Activated T-cell treated with anti-CD3 and anti-CD28 coated beads, Interleukin-2, amount 50 U/mL, for 1 hour (primary cell): ENCODE data around the gene TDRD12.
"Not testable (repeated sequence)": the region's sequence is repeated elsewhere in the genome, so short reads cannot be mapped to it uniquely, and the experiment has no call there.

Experiments used
- DNase-seq: peaks from one replicate; pipeline ENCODE4 v3.0.0-alpha.2; 2020

TDRD12 gene

GRCh38 chr19:32750441-32751055, 31.0 kb downstream of the TDRD12 start:
- DNase-seq: no peak

- DNase-seq: no peak
These were observed 31.5 kb downstream of the TDRD12 start for GRCh38 chr19:32751066-32751465.

GRCh38 chr19:32757189-32757588, 37.6 kb downstream of the TDRD12 start:
- DNase-seq: no peak

- DNase-seq: not testable (repeated sequence)
These were observed 45.8 kb downstream of the TDRD12 start for GRCh38 chr19:32765365-32765764.

GRCh38 chr19:32767951-32768679, 48.5 kb downstream of the TDRD12 start:
- no peak for DNase-seq

- DNase-seq: no peak
These were observed 52.0 kb downstream of the TDRD12 start for GRCh38 chr19:32771596-32771995.

- DNase-seq: no peak
These were observed 53.6 kb downstream of the TDRD12 start for GRCh38 chr19:32773126-32773525.

GRCh38 chr19:32779082-32779481, 59.5 kb downstream of the TDRD12 start:
- no peak for DNase-seq

- DNase-seq: no peak
These were observed 61.7 kb downstream of the TDRD12 start for GRCh38 chr19:32781280-32781679.

- not testable (repeated sequence) for DNase-seq
These were observed 62.5 kb downstream of the TDRD12 start for GRCh38 chr19:32782089-32782488.

- DNase-seq: not testable (repeated sequence)
These were observed 67.7 kb downstream of the TDRD12 start for GRCh38 chr19:32787161-32787813.

GRCh38 chr19:32787895-32788294, 68.3 kb downstream of the TDRD12 start:
- not testable (repeated sequence) for DNase-seq

GRCh38 chr19:32789429-32789828, 69.9 kb downstream of the TDRD12 start:
- no peak for DNase-seq

GRCh38 chr19:32798201-32798600, 78.6 kb downstream of the TDRD12 start:
- no peak for DNase-seq

- DNase-seq: no peak
These were observed 80.6 kb downstream of the TDRD12 start for GRCh38 chr19:32800191-32800590.

GRCh38 chr19:32800754-32801153, 81.2 kb downstream of the TDRD12 start:
- DNase-seq: no peak

GRCh38 chr19:32802840-32803239, 83.3 kb downstream of the TDRD12 start:
- no peak for DNase-seq

GRCh38 chr19:32808236-32808635, 88.7 kb downstream of the TDRD12 start:
- DNase-seq: no peak

GRCh38 chr19:32809254-32809653, 89.7 kb downstream of the TDRD12 start:
- DNase-seq: no peak

- DNase-seq: no peak
These were observed 90.2 kb downstream of the TDRD12 start for GRCh38 chr19:32809754-32810153.

- DNase-seq: no peak
These were observed 90.9 kb downstream of the TDRD12 start for GRCh38 chr19:32810452-32810851.

GRCh38 chr19:32811151-32811550, 91.6 kb downstream of the TDRD12 start:
- DNase-seq: no peak

- no peak for DNase-seq
These were observed 92.5 kb downstream of the TDRD12 start for GRCh38 chr19:32812036-32812435.

- no peak for DNase-seq
These were observed 93.0 kb downstream of the TDRD12 start for GRCh38 chr19:32812571-32812970.
